AG04449 (cell line): Measurements from ENCODE around the gene RELT.

Source experiments
- CTCF ChIA-PET: fragments of 350-600 bp; formaldehyde crosslinking; extraction: SDS; loops from one replicate; lab custom pipeline; 2021; ENCODE audit warnings: antibody characterized with exemption; lab: Yijun Ruan, JAX
- POLR2A ChIA-PET: fragments of 400-600, 350-600 bp; formaldehyde crosslinking; extraction: SDS; loops from one replicate; lab custom pipeline; 2020; ENCODE audit warnings: antibody characterized with exemption, inconsistent platforms; lab: Yijun Ruan, JAX
- DNase-seq: peaks from one replicate; pipeline ENCODE4 v3.0.0-alpha.2; 2010; ENCODE audit warnings: low read depth, low spot score
- H3K4me3 ChIP-seq: 2 replicates; pipeline ENCODE4 v1.5.1; 2011; ENCODE audit warnings: low read depth, mild to moderate bottlenecking, control low read depth, low read length
- CTCF ChIP-seq: IDR thresholded peaks from one replicate; pipeline ENCODE4 v1.5.1; 2011; ENCODE audit warnings: mild to moderate bottlenecking, moderate library complexity, low read length, control low read depth, inconsistent platforms; ENCODE audit not compliant: insufficient read depth; ENCODE audit errors: missing control alignments

Gene RELT

GRCh38 chr11:73345481-73346160 lies 30.6 kb upstream of the RELT start:
- POLR2A ChIA-PET = no interaction called here
- no peak for TF ChIP-seq CTCF
- CTCF ChIA-PET = interaction anchor here (1.4 to 18.6 kb wide), 5 partner anchors 9 to 38 kb away, joined by 4 to 190 read pairs (median 14); partner anchors contain the start of gene ARHGEF17
- no peak for DNase-seq
- H3K4me3 ChIP-seq = no peak overlapping the region

- CTCF ChIA-PET = interaction anchor here (0.6 to 18.6 kb wide), 3 partner anchors 11 to 39 kb away, joined by 3 to 190 read pairs (median 119); partner anchors contain the start of gene ARHGEF17
- no peak for TF ChIP-seq CTCF
- no peak for DNase-seq
- H3K4me3 ChIP-seq = no peak overlapping the region
- POLR2A ChIA-PET = no interaction called here
Measured at GRCh38 chr11:73346186-73346935, 29.8 kb upstream of the RELT start.

- no peak for TF ChIP-seq CTCF
- ChIA-PET CTCF (interaction anchor here (1.2 to 18.6 kb wide), 6 partner anchors 12 to 49 kb away, joined by 3 to 263 read pairs (median 113); partner anchors contain the start of gene ARHGEF17), POLR2A (no interaction called here)
- H3K4me3 ChIP-seq = no peak overlapping the region
- no peak for DNase-seq
Measured at GRCh38 chr11:73347067-73347466, 29.1 kb upstream of the RELT start.

GRCh38 chr11:73348838-73349237 lies 27.4 kb upstream of the RELT start:
- DNase-seq = no peak
- H3K4me3 ChIP-seq = no peak overlapping the region
- ChIA-PET CTCF (interaction anchor here (0.7 to 18.6 kb wide), 10 partner anchors 13 to 312 kb away, joined by 3 to 263 read pairs (median 82); partner anchors contain the start of genes ARHGEF17 and RELT), POLR2A (interaction anchor here (1.5 kb wide), 1 partner anchor 41 kb away, joined by 3 read pairs; the partner anchor contains the start of gene ARHGEF17)
- TF ChIP-seq CTCF = no peak

- no peak for TF ChIP-seq CTCF
- ChIA-PET POLR2A (interaction anchor here (1.5 kb wide), 1 partner anchor 41 kb away, joined by 3 read pairs; the partner anchor contains the start of gene ARHGEF17), CTCF (interaction anchor here (0.6 to 18.6 kb wide), 12 partner anchors 9 to 315 kb away, joined by 3 to 263 read pairs (median 59); partner anchors contain the start of genes ARHGEF17 and RELT)
- DNase-seq = no peak
- H3K4me3 ChIP-seq = no peak overlapping the region
Measured at GRCh38 chr11:73349633-73350032, 26.6 kb upstream of the RELT start.
